ENCODE results near the gene SIRPA. TPM values are rescaled to one million over a fixed set of nuclear protein-coding genes. Genes with fewer than 3 reads are reported as not detected.
A peak's percentile ranks its signal among the peaks of the same experiment; 100 is the strongest.

The SIRPA gene
- polyA plus RNA-seq, 1 donor (not counting 4 experiments of a cell fraction or from before 2014, with no cell fraction given) = 23.7 TPM

DNA sequence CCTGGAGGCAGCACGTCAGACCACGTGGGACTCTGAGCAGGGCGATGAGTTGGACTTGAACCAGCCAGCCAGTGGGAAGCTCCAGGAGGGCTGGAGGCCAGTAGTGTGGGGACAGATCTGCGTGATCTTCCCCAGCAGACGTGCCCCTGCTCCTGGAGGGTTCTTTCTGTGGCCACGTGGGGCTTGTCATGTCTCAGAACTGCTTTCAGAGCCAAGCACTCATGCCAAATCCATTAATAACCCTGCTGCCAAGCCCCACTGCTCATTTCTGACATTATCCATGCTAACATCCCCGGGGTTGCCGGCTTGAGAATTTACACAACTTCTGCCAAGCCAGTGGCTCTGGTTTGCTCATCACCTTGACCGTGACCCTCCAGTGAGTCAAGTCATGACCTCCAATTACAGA, 38.3 kb downstream of the SIRPA start:
- no peak overlapping the region for H3K9ac ChIP-seq (ENCODE audit: control insufficient read depth, extremely low read depth, insufficient read depth, low read length)
- H2AFZ ChIP-seq (ENCODE audit: control insufficient read depth, low read length) = no peak overlapping the region
- dilution Hi-C loops (cut with MboI; ENCODE audit: extremely low pct_ligation_motif_present, low sequenced_read_pairs) = no loop called here
- no peaks in the 10 kb centered on the region for H3K9me1 ChIP-seq (ENCODE audit: control insufficient read depth, extremely low read depth, insufficient read depth, low read length)
- H3K4me2 ChIP-seq (ENCODE audit: control insufficient read depth, extremely low read depth, insufficient read depth, low read depth, low read length) = no peak overlapping the region
- no peak for DNase-seq (ENCODE audit: low read depth, low spot score)
- H4K20me1 ChIP-seq (ENCODE audit: control insufficient read depth, extremely low read depth, insufficient read depth, low read length) = no peaks in the 10 kb centered on the region
- no peaks in the 10 kb centered on the region for H3K9me3 ChIP-seq (ENCODE audit: control insufficient read depth, low read depth, low read length)
- H3K27ac ChIP-seq (ENCODE audit: control insufficient read depth, insufficient read depth, low read length) = no peak overlapping the region
- H3K36me3 ChIP-seq (ENCODE audit: control insufficient read depth in 2 of 2, extremely low read depth in 1 of 2, insufficient read depth in 2 of 2, low read length in 2 of 2) = peaks cover 1 to 7% of the 10 kb centered on the region in 2 experiments
- TF ChIP-seq, protein P1, sequence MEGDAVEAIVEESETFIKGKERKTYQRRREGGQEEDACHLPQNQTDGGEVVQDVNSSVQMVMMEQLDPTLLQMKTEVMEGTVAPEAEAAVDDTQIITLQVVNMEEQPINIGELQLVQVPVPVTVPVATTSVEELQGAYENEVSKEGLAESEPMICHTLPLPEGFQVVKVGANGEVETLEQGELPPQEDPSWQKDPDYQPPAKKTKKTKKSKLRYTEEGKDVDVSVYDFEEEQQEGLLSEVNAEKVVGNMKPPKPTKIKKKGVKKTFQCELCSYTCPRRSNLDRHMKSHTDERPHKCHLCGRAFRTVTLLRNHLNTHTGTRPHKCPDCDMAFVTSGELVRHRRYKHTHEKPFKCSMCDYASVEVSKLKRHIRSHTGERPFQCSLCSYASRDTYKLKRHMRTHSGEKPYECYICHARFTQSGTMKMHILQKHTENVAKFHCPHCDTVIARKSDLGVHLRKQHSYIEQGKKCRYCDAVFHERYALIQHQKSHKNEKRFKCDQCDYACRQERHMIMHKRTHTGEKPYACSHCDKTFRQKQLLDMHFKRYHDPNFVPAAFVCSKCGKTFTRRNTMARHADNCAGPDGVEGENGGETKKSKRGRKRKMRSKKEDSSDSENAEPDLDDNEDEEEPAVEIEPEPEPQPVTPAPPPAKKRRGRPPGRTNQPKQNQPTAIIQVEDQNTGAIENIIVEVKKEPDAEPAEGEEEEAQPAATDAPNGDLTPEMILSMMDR (optimal IDR thresholded peaks at IDR 0.05 in 1 of 3, IDR thresholded peaks at IDR 0.05 in 1 of 3, conservative IDR thresholded peaks at IDR 0.05 in 1 of 3; ENCODE audit: extremely low read depth in 1 of 3, insufficient read depth in 2 of 3, low read length in 3 of 3) = no peak
- TF ChIP-seq EZH2 (IDR thresholded peaks at IDR 0.05; ENCODE audit: low read length) = no peak
- no peak for FAIRE-seq
- no peaks in the 10 kb centered on the region for H3K79me2 ChIP-seq (ENCODE audit: control insufficient read depth, insufficient read depth, low read length)
- H3K4me1 ChIP-seq (ENCODE audit: control insufficient read depth, extremely low read depth, insufficient read depth, low read length) = peaks cover 29% of the 10 kb centered on the region
- no peak overlapping the region for H3K4me3 ChIP-seq (ENCODE audit: control insufficient read depth in 2 of 3, extremely low read depth in 1 of 3, insufficient read depth in 2 of 3, low read depth in 1 of 3, low read length in 3 of 3)
- H3K27me3 ChIP-seq (ENCODE audit: control insufficient read depth, extremely low read depth, insufficient read depth, low read length) = no peaks in the 10 kb centered on the region

DNA sequence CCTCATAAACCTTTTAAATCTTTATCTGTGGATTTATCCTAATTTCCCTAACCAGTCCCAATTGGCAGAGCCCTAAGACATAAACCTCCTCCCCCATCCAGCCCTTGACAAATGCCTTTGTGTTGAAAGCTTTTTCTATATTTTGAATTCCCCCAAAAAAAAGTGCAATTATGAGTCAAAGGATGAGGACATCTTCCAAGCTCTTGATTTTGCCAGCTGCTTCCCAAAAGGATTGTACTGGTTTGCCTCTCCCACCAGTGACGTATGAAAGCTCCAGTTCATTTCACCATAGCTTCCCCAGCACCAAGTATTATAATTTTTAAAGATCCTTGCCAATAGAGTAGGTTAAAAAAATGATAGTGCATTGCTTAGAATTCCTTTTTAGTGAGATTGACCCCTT, 38.9 kb downstream of the SIRPA start:
- H3K4me2 ChIP-seq (ENCODE audit: control insufficient read depth, extremely low read depth, insufficient read depth, low read depth, low read length) = peak overlapping the region; percentile 16
- dilution Hi-C loops (cut with MboI; ENCODE audit: extremely low pct_ligation_motif_present, low sequenced_read_pairs) = no loop called here
- no peak overlapping the region for H2AFZ ChIP-seq (ENCODE audit: control insufficient read depth, low read length)
- no peak overlapping the region for H3K9ac ChIP-seq (ENCODE audit: control insufficient read depth, extremely low read depth, insufficient read depth, low read length)
- no peaks in the 10 kb centered on the region for H3K79me2 ChIP-seq (ENCODE audit: control insufficient read depth, insufficient read depth, low read length)
- no peak for TF ChIP-seq EZH2 (IDR thresholded peaks at IDR 0.05; ENCODE audit: low read length)
- no peak overlapping the region for H3K4me3 ChIP-seq (ENCODE audit: control insufficient read depth in 2 of 3, extremely low read depth in 1 of 3, insufficient read depth in 2 of 3, low read depth in 1 of 3, low read length in 3 of 3)
- no peak for FAIRE-seq
- H3K27ac ChIP-seq (ENCODE audit: control insufficient read depth, insufficient read depth, low read length) = peak overlapping the region; percentile 43
- DNase-seq (ENCODE audit: low read depth, low spot score) = no peak
- H3K4me1 ChIP-seq (ENCODE audit: control insufficient read depth, extremely low read depth, insufficient read depth, low read length) = peaks cover 29% of the 10 kb centered on the region
- no peaks in the 10 kb centered on the region for H4K20me1 ChIP-seq (ENCODE audit: control insufficient read depth, extremely low read depth, insufficient read depth, low read length)
- no peaks in the 10 kb centered on the region for H3K9me3 ChIP-seq (ENCODE audit: control insufficient read depth, low read depth, low read length)
- no peaks in the 10 kb centered on the region for H3K27me3 ChIP-seq (ENCODE audit: control insufficient read depth, extremely low read depth, insufficient read depth, low read length)
- no peaks in the 10 kb centered on the region for H3K9me1 ChIP-seq (ENCODE audit: control insufficient read depth, extremely low read depth, insufficient read depth, low read length)
- H3K36me3 ChIP-seq (ENCODE audit: control insufficient read depth in 2 of 2, extremely low read depth in 1 of 2, insufficient read depth in 2 of 2, low read length in 2 of 2) = peaks cover 3 to 9% of the 10 kb centered on the region in 2 experiments
